GM12873 (cell line): ENCODE results near the gene SETD4.

ENCODE experiments used
- TF ChIP-seq, protein P1 (sequence below): IDR thresholded peaks from 2 replicates; pipeline ENCODE4 v1.5.1; 2012; ENCODE audit warnings: low read depth, mild to moderate bottlenecking, moderate library complexity, low read length, control low read depth; ENCODE audit not compliant: insufficient read depth; ENCODE audit errors: missing control alignments

The SETD4 gene

DNA sequence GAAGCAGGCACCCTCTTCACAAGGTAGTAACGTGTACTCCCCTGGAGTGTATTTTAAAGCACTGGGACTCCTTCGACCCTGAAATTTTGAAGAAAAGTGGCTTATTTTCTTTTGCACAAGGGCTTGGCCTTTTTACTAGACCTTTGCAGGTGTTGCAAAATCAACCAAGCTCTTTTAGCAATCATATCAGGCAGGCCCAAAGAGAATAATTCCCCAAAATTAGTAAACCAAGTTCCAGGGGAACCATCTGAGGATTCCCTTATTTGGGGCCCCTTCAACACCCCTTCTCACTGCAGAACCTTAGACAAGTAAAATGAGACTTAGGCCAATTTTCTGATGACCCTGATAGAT, 37.8 kb upstream of the SETD4 start:
- TF ChIP-seq, protein P1, sequence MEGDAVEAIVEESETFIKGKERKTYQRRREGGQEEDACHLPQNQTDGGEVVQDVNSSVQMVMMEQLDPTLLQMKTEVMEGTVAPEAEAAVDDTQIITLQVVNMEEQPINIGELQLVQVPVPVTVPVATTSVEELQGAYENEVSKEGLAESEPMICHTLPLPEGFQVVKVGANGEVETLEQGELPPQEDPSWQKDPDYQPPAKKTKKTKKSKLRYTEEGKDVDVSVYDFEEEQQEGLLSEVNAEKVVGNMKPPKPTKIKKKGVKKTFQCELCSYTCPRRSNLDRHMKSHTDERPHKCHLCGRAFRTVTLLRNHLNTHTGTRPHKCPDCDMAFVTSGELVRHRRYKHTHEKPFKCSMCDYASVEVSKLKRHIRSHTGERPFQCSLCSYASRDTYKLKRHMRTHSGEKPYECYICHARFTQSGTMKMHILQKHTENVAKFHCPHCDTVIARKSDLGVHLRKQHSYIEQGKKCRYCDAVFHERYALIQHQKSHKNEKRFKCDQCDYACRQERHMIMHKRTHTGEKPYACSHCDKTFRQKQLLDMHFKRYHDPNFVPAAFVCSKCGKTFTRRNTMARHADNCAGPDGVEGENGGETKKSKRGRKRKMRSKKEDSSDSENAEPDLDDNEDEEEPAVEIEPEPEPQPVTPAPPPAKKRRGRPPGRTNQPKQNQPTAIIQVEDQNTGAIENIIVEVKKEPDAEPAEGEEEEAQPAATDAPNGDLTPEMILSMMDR = no peak

GRCh38 chr21:36097427-36098181, 37.3 kb upstream of the SETD4 start:
- TF ChIP-seq, protein P1 = no peak

DNA sequence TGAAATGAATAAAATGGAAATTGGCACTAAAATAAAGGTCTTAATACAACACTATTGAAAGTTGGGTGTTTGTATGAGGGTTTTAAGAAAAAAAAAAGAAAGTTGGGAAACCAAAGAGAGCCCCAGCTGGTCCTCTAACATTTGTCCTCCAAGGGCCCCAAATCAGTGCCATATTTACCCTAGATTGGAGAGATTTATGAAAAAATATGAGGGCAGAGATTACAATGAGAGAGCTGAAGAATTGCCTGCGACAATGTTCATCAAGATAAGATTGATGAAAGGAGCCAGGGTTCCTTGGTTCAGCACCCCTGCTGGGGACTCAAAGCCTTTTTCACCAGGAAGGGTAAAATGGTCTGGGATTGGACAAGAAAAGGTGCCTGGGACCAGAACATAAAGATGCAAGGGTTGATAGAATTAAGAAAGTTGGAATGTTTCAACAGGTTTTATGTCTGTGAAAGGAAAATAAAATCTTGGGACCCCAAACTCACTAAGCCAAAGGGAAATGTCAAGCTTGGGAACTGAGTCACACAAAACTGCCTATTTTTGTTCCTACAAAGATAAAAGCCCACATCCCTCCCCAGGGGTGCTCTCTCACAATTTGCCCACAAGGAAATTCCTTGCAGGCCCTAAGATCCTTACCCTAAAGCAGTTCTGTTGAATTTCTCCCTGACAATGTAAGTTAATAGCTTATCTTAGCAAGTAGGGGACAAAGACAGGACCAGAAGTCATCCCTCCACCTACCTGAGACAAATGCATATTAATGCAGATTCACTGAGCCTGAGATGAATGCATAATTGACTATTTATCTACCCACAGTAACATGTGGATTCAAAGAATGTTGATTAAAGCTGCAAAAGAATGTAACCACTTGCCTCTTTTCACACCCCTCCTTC, 36.3 kb upstream of the SETD4 start:
- TF ChIP-seq, protein P1 = no peak

- TF ChIP-seq, protein P1 = no peak
These were observed 33.2 kb upstream of the SETD4 start for GRCh38 chr21:36093512-36093911.

GRCh38 chr21:36092681-36093080, 32.4 kb upstream of the SETD4 start:
- TF ChIP-seq, protein P1 = no peak

DNA sequence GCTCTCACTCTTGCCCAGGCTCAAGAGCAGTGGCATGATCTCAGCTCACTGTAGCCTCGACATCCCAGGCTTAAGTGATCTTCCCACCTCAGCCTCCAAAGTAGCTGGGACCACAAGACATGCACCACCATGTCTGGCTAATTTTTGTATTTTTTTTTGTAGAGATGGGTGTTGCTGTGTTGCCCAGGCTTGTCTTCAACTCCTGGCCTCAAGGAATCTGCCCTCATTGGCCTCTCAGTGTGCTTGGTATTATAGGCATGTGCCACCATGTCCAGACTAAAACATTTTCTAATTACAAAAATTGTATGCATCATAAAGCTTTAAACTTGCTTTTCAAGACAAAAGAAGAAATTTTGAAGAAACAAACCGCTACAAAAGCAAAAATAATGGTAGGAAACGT, 29.6 kb upstream of the SETD4 start:
- TF ChIP-seq, protein P1 = no peak
